Endothelial cell (in vitro differentiated cells): ENCODE results near the gene NEURL4. TPM values are rescaled to one million over a fixed set of nuclear protein-coding genes. Genes with fewer than 3 reads are reported as not detected.

ENCODE experiments used
- DNase-seq: peaks from one replicate; pipeline ENCODE4 v3.0.0; 2021; ENCODE audit warnings: low spot score
- H3K27ac Mint-ChIP-seq: one replicate; pipeline ENCODE4 v1.8.0; 2021; ENCODE audit warnings: mixed read lengths, inconsistent platforms; ENCODE audit not compliant: unreplicated experiment
- H3K27me3 Mint-ChIP-seq: one replicate; pipeline ENCODE4 v1.8.0; 2021; ENCODE audit warnings: mild to moderate bottlenecking, moderate library complexity, mixed read lengths, inconsistent platforms; ENCODE audit not compliant: unreplicated experiment
- H3K36me3 Mint-ChIP-seq: one replicate; pipeline ENCODE4 v1.8.0; 2021; ENCODE audit warnings: mild to moderate bottlenecking, low read depth, mixed read lengths, inconsistent platforms; ENCODE audit not compliant: unreplicated experiment
- H3K4me1 Mint-ChIP-seq: one replicate; pipeline ENCODE4 v1.8.0; 2021; ENCODE audit warnings: mild to moderate bottlenecking, mixed read lengths, inconsistent platforms; ENCODE audit not compliant: unreplicated experiment
- H3K4me3 Mint-ChIP-seq: one replicate; pipeline ENCODE4 v1.8.0; 2021; ENCODE audit warnings: mild to moderate bottlenecking, mixed read lengths, inconsistent platforms; ENCODE audit not compliant: unreplicated experiment
- H3K9me3 Mint-ChIP-seq: one replicate; pipeline ENCODE4 v1.8.0; 2021; ENCODE audit warnings: mixed read lengths, inconsistent platforms; ENCODE audit not compliant: unreplicated experiment
- total RNA-seq: library from RNA; stranded (reverse); fragmentation: NEBNext Ultra II Directional; extraction: Animal tissue kit (Norgen Biotek cat#: 25700); gene quantifications from one replicate; pipeline ENCODE4 v1.2.1, GENCODE V29; 2021; ENCODE audit not compliant: unreplicated experiment
- TF ChIP-seq, protein P1 (sequence below): fragments of 200-600 bp; sonication (generic); IDR thresholded peaks from one replicate; pipeline ENCODE4 v1.5.0; 2021; ENCODE audit warnings: antibody characterized with exemption; ENCODE audit not compliant: unreplicated experiment

Gene NEURL4
- total RNA-seq, 1 donor from 2014 or later = 55.7 TPM

DNA sequence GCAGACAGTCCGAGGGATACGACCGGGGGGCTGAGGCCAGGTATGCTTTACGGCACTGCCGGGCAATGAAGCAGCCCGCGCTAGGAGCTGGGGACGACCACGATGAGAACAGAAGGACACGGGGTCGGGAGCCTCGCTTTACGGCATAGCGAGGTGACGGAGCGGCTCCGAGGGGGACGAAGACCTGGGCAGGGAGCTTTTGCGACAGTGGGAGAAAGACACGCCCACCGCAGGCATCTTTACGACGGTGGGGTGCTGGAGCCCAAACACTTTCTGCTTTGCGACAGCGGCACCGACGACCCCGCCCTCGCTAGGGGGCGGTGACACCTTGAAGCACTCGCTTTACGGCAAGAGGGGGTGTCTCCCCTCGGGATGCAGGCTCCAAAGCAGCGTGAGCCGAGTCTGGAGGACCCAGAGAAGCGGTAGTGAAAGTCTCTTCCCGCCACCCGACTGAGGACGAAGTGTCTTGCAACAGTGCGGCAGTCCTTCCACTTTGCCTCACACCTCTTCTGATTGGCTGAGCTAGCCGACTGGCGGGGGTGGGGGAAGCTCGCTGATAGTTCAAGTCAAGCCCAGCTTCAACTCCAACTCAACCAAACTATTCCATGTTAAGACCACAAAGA, 350 bp upstream of the NEURL4 start:
- Mint-ChIP-seq H3K27me3 (peaks cover 9% of the 10 kb centered on the region), H3K27ac (peak overlapping the region; percentile 95), H3K4me1 (peaks cover 17% of the 10 kb centered on the region), H3K9me3 (no peaks in the 10 kb centered on the region), H3K4me3 (peak overlapping the region; percentile 97), H3K36me3 (peaks cover 13% of the 10 kb centered on the region)
- peak; percentile 92 for DNase-seq
- TF ChIP-seq, protein P1, sequence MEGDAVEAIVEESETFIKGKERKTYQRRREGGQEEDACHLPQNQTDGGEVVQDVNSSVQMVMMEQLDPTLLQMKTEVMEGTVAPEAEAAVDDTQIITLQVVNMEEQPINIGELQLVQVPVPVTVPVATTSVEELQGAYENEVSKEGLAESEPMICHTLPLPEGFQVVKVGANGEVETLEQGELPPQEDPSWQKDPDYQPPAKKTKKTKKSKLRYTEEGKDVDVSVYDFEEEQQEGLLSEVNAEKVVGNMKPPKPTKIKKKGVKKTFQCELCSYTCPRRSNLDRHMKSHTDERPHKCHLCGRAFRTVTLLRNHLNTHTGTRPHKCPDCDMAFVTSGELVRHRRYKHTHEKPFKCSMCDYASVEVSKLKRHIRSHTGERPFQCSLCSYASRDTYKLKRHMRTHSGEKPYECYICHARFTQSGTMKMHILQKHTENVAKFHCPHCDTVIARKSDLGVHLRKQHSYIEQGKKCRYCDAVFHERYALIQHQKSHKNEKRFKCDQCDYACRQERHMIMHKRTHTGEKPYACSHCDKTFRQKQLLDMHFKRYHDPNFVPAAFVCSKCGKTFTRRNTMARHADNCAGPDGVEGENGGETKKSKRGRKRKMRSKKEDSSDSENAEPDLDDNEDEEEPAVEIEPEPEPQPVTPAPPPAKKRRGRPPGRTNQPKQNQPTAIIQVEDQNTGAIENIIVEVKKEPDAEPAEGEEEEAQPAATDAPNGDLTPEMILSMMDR = no peak

DNA sequence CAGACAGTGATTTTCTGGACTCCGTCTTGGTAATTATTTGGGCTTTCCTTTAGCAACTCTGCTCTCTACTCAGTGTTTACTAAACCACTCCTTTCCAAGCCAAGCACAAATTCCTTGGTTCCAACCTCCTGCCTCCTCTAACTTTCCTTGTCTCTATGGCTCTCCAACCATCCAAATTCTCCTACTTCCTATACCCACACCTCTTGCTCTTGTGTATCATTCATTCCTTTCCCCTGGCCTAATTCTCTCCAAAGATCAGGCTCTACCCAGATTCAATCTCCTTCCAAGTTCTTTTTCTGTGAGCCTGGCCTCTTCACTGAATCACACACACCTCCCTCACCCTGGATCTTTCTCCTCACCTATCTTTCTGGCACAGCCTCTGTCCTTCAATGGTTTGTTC, 1.1 kb downstream of the NEURL4 start:
- no peaks in the 10 kb centered on the region for H3K9me3 Mint-ChIP-seq
- TF ChIP-seq, protein P1 = no peak
- no peak for DNase-seq
- peaks cover 16% of the 10 kb centered on the region for H3K36me3 Mint-ChIP-seq
- H3K4me1 Mint-ChIP-seq = peaks cover 17% of the 10 kb centered on the region
- H3K4me3 Mint-ChIP-seq = peak overlapping the region; percentile 93
- peaks cover 9% of the 10 kb centered on the region for H3K27me3 Mint-ChIP-seq
- peak overlapping the region; percentile 7 for H3K27ac Mint-ChIP-seq

DNA sequence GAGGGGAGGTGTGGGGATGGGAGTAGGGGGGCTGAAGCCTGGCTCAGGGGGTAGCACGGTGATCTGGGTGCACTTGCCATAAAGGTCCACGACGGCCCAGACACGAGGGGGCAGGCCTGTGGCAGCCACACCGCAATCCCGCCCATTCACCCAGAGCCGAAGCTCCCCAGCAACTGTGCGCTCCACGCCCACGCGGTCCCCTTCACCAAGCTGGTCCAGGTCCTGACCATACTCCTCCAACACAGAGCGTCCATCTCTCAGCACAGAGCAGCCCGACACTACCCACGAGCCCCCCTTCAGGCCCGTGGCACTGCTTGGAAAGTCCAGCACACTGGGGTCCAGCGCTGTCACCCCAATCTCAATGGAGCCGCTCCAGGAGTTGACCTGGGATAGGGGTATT, 1.6 kb downstream of the NEURL4 start:
- DNase-seq = no peak
- no peak overlapping the region for H3K4me3 Mint-ChIP-seq
- H3K4me1 Mint-ChIP-seq = peaks cover 17% of the 10 kb centered on the region
- peaks cover 9% of the 10 kb centered on the region for H3K27me3 Mint-ChIP-seq
- TF ChIP-seq, protein P1 = no peak
- no peaks in the 10 kb centered on the region for H3K9me3 Mint-ChIP-seq
- peaks cover 16% of the 10 kb centered on the region for H3K36me3 Mint-ChIP-seq
- H3K27ac Mint-ChIP-seq = no peak overlapping the region

DNA sequence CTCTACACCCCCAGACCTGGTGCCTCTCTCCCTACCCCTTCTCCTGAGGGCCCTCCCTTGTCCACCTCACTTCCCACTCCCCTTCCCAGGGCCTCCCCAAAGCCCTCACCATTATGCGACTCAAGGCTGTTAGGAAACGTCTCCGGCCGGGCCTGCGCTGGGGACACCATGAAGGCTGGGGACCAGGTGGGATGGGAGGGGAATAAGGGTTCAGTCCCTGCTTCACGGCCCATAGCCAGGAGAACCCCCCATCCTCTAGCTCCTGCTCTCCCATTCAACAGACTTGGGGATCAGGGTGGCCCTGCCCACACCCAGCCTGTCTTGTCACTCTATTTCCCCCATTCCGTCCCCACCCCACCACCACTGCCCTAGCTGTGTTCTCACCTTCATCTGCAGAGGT, 2.1 kb downstream of the NEURL4 start:
- H3K9me3 Mint-ChIP-seq = no peaks in the 10 kb centered on the region
- peaks cover 17% of the 10 kb centered on the region for H3K4me1 Mint-ChIP-seq
- no peak overlapping the region for H3K27ac Mint-ChIP-seq
- no peak overlapping the region for H3K4me3 Mint-ChIP-seq
- TF ChIP-seq, protein P1 = no peak
- H3K27me3 Mint-ChIP-seq = peaks cover 10% of the 10 kb centered on the region
- no peak for DNase-seq
- peaks cover 18% of the 10 kb centered on the region for H3K36me3 Mint-ChIP-seq

DNA sequence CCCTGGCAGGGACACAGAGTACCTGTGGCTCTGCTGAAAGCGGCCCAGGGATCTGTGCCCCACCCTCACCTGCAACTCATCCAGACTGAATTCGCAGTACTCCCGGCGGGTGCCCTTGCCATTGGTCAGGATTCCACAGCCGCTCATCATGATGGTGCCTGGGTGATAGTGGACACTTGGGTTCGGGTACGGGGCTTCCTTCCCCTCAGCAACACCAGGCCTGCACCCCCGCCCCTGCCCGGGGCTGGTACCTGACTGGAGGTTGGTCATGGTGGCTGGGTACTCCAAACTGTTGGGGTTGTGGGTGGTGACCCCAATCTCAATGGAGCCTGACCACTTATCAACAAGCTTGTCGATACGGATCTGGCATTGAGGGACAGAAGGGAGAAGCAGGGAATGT, 2.9 kb downstream of the NEURL4 start:
- H3K4me1 Mint-ChIP-seq = peaks cover 17% of the 10 kb centered on the region
- no peak overlapping the region for H3K4me3 Mint-ChIP-seq
- peaks cover 15% of the 10 kb centered on the region for H3K27me3 Mint-ChIP-seq
- DNase-seq = no peak
- no peaks in the 10 kb centered on the region for H3K9me3 Mint-ChIP-seq
- peaks cover 24% of the 10 kb centered on the region for H3K36me3 Mint-ChIP-seq
- H3K27ac Mint-ChIP-seq = no peak overlapping the region
- TF ChIP-seq, protein P1 = no peak
